GM12873 (cell line): ENCODE data around the gene NEK3.
A peak's percentile ranks its signal among the peaks of the same experiment; 100 is the strongest.

ENCODE experiments used
- TF ChIP-seq, protein P1 (sequence below): IDR thresholded peaks from 2 replicates; pipeline ENCODE4 v1.5.1; 2012; ENCODE audit warnings: low read depth, mild to moderate bottlenecking, moderate library complexity, low read length, control low read depth; ENCODE audit not compliant: insufficient read depth; ENCODE audit errors: missing control alignments

NEK3 gene, protein sequence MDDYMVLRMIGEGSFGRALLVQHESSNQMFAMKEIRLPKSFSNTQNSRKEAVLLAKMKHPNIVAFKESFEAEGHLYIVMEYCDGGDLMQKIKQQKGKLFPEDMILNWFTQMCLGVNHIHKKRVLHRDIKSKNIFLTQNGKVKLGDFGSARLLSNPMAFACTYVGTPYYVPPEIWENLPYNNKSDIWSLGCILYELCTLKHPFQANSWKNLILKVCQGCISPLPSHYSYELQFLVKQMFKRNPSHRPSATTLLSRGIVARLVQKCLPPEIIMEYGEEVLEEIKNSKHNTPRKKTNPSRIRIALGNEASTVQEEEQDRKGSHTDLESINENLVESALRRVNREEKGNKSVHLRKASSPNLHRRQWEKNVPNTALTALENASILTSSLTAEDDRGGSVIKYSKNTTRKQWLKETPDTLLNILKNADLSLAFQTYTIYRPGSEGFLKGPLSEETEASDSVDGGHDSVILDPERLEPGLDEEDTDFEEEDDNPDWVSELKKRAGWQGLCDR

DNA sequence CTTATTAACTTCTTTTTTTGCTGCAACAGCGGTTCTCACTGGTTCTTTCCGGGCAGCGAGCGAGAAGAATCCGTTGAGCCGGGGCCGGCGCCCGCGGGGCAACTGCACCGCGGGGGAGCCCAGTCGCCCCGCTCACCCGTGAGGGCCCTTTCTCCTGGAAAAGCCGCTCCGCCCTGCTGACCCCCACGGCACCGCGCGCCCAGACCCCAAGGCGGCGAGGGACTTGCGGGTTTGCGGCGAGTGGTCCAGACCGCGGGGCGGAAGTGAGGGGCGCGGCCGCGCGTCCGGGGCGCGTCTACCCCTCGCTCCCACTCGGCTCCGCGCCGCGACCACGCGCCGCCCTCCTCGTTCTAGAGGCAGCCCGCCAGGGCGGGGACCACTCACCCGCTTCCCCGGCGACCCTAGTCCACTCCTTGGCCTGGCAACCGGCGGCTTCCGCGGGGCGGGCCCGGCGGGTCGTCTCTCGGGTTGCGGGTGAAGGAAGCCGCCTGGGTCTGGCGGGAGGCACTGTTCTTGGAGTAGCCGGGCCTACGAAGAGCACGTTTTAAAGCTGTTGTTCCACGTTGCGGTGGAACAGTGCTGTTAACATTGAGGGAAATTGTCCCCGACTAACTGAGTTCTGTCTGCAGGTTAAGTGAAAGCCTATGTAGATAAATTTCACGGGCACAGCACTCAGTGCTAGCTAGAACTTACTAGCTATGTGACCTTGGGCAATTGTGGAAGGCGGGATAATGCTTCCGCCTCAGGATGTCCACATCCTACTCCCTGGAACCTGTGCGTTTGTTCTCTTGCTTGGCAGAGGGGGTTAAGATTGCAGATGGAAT lies at the start of gene NEK3:
TSS of gene NEK3 (minus strand) at position 439 of the 824 bp plus-strand sequence. CDS start 3,406 bp downstream, outside the sequence.
- TF ChIP-seq, protein P1, sequence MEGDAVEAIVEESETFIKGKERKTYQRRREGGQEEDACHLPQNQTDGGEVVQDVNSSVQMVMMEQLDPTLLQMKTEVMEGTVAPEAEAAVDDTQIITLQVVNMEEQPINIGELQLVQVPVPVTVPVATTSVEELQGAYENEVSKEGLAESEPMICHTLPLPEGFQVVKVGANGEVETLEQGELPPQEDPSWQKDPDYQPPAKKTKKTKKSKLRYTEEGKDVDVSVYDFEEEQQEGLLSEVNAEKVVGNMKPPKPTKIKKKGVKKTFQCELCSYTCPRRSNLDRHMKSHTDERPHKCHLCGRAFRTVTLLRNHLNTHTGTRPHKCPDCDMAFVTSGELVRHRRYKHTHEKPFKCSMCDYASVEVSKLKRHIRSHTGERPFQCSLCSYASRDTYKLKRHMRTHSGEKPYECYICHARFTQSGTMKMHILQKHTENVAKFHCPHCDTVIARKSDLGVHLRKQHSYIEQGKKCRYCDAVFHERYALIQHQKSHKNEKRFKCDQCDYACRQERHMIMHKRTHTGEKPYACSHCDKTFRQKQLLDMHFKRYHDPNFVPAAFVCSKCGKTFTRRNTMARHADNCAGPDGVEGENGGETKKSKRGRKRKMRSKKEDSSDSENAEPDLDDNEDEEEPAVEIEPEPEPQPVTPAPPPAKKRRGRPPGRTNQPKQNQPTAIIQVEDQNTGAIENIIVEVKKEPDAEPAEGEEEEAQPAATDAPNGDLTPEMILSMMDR = no peak

DNA sequence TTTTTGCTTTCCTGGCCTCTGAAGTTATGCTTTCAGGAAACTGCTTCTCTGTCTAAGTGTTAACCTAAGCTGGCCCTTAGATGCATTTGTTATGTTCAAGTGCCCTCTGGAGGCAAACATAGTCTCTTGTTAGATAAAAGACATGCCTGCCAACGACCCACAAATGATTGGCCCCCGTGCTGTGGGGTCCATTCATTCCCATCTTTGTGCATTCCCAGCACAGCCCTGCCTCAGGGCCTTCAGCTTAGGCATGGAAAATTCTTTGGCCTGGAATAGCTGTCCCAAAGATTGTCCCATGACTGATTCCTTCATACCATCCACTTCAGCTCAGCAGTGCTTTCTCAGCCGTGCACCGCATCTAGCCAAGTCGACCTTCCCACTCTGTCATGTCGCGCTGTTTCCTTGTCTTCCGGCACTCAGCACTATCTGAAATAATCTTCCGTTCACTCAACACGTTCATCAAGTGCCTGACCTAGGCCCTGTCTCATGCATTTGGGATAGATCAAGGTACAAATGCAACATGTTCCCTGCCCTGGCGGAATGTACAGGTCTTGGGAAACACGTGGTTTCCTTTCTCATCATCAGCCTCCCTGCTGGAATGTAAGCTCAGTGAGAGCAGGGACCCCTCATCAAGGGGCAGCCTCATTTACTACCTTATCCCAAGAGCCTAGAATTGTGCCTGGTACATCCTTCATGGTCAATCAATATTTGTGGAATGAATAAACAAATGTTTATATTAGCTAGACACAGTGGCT lies 42.2 kb upstream of the NEK3 start:
- TF ChIP-seq, protein P1 = peak; percentile 39

DNA sequence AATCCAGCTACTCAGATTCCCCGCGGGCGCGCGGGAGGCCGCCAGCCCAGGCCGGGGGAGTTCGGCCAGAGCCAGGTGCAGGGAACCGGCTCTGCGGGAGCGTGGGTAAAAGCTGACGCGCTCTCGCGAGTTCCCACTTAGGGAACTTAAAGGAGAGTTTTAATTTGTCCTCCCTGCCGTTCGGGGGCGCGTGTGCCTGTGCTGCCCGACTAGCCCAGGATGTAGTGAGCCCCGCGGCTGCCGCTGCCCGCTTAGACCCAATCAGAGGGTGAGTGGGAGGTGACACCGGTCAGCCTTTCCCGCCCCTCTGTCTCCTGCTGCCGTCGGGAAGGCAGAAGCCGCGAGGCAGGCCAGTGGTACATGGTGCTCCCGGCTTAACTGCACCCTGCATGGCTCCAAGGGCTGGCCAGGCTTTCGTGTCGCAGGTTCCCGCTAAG lies 36.0 kb upstream of the NEK3 start:
- TF ChIP-seq, protein P1 = peak; percentile 15

DNA sequence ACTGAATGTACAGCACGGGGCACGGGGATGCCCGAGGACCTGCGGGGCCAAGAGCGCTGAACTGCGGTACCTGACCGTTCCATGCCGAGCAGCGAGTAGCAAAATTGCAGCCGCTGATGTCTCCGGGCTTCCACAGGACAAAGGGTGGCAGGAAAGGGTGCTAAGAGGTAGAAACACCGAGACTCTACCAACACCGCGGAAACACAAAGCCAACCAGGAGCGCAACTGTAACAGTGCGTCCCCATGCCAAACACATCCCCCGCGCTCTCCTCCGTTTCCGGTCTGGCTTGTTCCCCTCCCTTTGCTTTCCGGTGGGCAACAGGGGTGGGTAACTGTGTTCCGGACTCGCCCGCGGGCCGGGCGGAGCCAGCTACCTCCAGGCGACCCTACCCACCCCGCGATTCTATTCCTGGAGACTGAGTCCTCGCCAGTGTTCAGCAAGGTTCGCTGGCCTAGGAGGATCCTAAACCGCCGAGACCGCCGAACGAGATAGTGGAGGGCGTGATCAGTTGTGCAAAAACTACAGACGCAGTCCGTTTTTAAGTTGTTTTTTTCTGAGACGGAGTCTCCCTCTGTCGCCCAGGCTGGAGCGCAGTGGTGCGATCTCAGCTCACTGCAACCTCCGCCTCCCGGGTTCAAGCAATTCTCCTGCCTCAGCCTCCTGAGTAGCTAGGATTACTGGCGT lies 34.9 kb upstream of the NEK3 start:
- TF ChIP-seq, protein P1 = no peak

DNA sequence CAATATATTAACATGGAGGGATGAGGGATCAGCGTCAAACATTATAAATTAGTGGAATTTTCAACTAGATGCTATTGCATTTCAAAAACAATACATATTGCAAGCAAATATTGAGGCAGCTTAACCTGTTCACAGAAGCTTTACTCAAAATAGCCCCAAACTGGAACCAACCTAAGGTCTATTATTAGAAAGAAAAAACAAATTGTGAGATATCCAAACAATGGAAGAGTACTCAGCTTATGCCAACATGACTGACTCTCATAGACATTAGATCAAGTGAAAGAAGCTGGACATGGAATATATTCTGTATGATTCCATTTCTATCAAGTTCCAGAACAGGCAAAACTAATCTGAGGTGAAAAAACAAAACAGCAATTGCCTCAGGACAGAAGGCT lies 27.6 kb upstream of the NEK3 start:
- TF ChIP-seq, protein P1 = no peak

DNA sequence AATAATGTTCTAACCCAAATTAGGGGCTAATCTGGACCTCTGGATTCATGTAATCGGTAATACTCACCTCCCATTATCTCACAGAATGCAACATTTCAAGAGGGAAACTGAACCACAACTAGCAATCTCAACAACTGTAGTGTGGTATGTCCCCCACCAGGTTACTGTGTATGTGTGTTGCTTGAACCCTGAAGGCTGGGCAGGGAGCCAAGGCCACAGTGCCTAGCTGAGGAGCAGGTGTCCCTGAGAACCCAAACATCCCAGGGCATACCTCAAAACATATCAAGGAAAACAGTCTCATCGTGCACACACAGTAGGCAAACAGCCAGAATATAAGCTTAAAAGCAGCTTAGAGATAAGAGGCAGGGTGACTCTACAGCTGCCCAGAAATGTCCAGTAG lies 20.5 kb upstream of the NEK3 start:
- TF ChIP-seq, protein P1 = no peak
